Testis (tissue), 2 donors: ENCODE measurements around the gene AFAP1.

Experiments
- POLR2A ChIP-seq: fragments of 450-650 bp; IDR thresholded peaks from one replicate; pipeline ENCODE4 v1.6.1; 2017; ENCODE audit warnings: antibody characterized with exemption, mild to moderate bottlenecking, moderate library complexity
- TF ChIP-seq, protein P1 (sequence below), 3 experiments: fragments of 450-650 bp in 2 of 3; fragments of 200-600 bp in 1 of 3; sonication (generic) in 1 of 3; IDR thresholded peaks; one replicate each; pipeline ENCODE4 v1.5.1; 2016 to 2019; ENCODE audit warnings: antibody characterized with exemption in 3 of 3, mild to moderate bottlenecking in 2 of 3, moderate library complexity in 1 of 3

DNA sequence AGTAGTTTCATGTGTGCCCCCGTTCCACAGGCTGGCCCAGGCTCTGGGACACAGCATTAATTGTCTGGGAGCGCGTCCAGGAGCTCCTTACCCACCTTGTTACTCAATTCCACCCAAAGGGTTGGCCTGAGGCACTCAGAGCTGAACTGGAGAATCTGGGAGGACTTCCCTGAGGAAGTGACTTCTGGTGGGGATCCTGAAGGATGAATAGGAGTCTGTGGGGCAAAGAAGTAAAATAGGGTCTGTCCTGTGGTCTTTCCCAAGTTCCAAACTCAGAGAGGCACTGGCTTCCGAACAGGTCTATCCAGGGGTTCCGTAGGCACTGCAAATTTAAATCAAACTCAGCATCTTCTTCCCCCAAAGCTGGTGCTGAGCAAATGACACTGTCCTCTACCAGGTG lies 204.3 kb downstream of the AFAP1 start:
- TF ChIP-seq POLR2A = no peak
- TF ChIP-seq, protein P1, sequence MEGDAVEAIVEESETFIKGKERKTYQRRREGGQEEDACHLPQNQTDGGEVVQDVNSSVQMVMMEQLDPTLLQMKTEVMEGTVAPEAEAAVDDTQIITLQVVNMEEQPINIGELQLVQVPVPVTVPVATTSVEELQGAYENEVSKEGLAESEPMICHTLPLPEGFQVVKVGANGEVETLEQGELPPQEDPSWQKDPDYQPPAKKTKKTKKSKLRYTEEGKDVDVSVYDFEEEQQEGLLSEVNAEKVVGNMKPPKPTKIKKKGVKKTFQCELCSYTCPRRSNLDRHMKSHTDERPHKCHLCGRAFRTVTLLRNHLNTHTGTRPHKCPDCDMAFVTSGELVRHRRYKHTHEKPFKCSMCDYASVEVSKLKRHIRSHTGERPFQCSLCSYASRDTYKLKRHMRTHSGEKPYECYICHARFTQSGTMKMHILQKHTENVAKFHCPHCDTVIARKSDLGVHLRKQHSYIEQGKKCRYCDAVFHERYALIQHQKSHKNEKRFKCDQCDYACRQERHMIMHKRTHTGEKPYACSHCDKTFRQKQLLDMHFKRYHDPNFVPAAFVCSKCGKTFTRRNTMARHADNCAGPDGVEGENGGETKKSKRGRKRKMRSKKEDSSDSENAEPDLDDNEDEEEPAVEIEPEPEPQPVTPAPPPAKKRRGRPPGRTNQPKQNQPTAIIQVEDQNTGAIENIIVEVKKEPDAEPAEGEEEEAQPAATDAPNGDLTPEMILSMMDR (IDR thresholded peaks at IDR 0.05) = no peak
